ENCODE data around the gene MEIOSIN.

DNA sequence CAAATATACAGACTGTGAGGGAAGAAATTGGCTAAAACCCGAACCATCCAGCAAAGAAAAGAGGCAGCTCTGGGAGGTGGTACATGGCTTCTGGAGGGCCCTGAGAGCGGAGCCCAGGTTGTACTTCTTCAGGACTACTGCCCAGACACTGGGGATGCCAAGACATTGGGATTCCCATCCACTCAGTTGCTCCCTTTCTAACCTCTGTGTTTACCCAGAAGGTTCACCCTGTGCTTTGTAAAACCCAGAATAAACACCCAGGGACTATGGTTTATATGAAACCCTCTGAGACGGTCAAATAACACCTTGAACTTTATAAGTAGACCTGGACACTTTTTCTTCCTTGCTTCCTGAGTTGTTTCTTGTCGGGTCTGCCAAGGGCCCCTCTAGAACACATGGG is 9.7 kb downstream of the MEIOSIN start:
- TF ChIP-seq, protein P1, sequence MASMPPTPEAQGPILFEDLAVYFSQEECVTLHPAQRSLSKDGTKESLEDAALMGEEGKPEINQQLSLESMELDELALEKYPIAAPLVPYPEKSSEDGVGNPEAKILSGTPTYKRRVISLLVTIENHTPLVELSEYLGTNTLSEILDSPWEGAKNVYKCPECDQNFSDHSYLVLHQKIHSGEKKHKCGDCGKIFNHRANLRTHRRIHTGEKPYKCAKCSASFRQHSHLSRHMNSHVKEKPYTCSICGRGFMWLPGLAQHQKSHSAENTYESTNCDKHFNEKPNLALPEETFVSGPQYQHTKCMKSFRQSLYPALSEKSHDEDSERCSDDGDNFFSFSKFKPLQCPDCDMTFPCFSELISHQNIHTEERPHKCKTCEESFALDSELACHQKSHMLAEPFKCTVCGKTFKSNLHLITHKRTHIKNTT (CRISPR knock-in tag; IDR thresholded peaks at IDR 0.05): no peak
- TF ChIP-seq RAD21 (CRISPR knock-in tag; IDR thresholded peaks at IDR 0.05) (no peak), SRSF9 (IDR thresholded peaks at IDR 0.05; ENCODE audit: borderline replicate concordance, insufficient read depth, low read depth, low read length, poor library complexity, severe bottlenecking) (no peak), HOXA5 (CRISPR knock-in tag; IDR thresholded peaks at IDR 0.05) (no peak), POLR2A (IDR thresholded peaks at IDR 0.05; ENCODE audit: insufficient read depth in 1 of 2, low read depth in 2 of 2, low read length in 2 of 2) (no peak)

All from HepG2 (cell line).